Osteoblast (primary cell): ENCODE measurements around the gene LUC7L. TPM values are rescaled to one million over a fixed set of nuclear protein-coding genes. Genes with fewer than 3 reads are reported as not detected.
"Not testable (repeated sequence)": the region's sequence is repeated elsewhere in the genome, so short reads cannot be mapped to it uniquely, and the experiment has no call there.

Experiments used
- DNase-seq: peaks from one replicate; pipeline ENCODE4 v3.0.0; 2011; ENCODE audit warnings: low spot score, mixed read lengths; ENCODE audit not compliant: insufficient read length; ENCODE audit errors: missing footprints
- H2AFZ ChIP-seq: 2 replicates; pipeline ENCODE4 v1.6.0; 2011; ENCODE audit warnings: mild to moderate bottlenecking, low read length
- H3K27ac ChIP-seq: 2 replicates; pipeline ENCODE4 v1.5.1; 2011; ENCODE audit warnings: mild to moderate bottlenecking, low read depth, low read length, moderate library complexity
- H3K27me3 ChIP-seq: 2 replicates; pipeline ENCODE4 v1.6.0; 2012; ENCODE audit warnings: mild to moderate bottlenecking, control low read depth, inconsistent platforms, low read length, moderate library complexity; ENCODE audit not compliant: insufficient read depth
- H3K36me3 ChIP-seq: 2 replicates; pipeline ENCODE4 v1.5.1; 2011; ENCODE audit warnings: mild to moderate bottlenecking, low read length, control low read depth, moderate library complexity; ENCODE audit not compliant: insufficient read depth
- H3K4me1 ChIP-seq: 2 replicates; pipeline ENCODE4 v1.5.1; 2011; ENCODE audit warnings: mild to moderate bottlenecking, low read length, control low read depth, moderate library complexity; ENCODE audit not compliant: insufficient read depth
- H3K4me2 ChIP-seq: 2 replicates; pipeline ENCODE4 v1.6.0; 2011; ENCODE audit warnings: mild to moderate bottlenecking, low read length; ENCODE audit not compliant: insufficient read depth
- H3K4me3 ChIP-seq: fragments of 200-600 bp; sonication (generic); 3 replicates; pipeline ENCODE4 v1.5.1; 2012; ENCODE audit warnings: mild to moderate bottlenecking, low read length, inconsistent platforms; ENCODE audit not compliant: insufficient read depth
- H3K79me2 ChIP-seq: 2 replicates; pipeline ENCODE4 v1.6.0; 2012; ENCODE audit warnings: mild to moderate bottlenecking, low read length, control low read depth, inconsistent platforms; ENCODE audit not compliant: insufficient read depth
- H3K9me3 ChIP-seq: 2 replicates; pipeline ENCODE4 v1.5.1; 2011; ENCODE audit warnings: low read depth, low read length, control low read depth
- H4K20me1 ChIP-seq: 2 replicates; pipeline ENCODE4 v1.6.0; 2012; ENCODE audit warnings: mild to moderate bottlenecking, low read length, control low read depth; ENCODE audit not compliant: insufficient read depth
- total RNA-seq: library from RNA; depleted of rRNA; stranded (reverse); fragments of >200 nt; gene quantifications from 2 replicates; pipeline ENCODE4 v1.2.3, GENCODE V29; 2012
- TF ChIP-seq, protein P1 (sequence below): IDR thresholded peaks from 2 replicates; pipeline ENCODE4 v1.5.1; 2011; ENCODE audit warnings: mild to moderate bottlenecking, low read depth, low read length, moderate library complexity; ENCODE audit errors: extremely low read depth

LUC7L gene
- total RNA-seq, 1 donor, result 46.0 TPM

DNA sequence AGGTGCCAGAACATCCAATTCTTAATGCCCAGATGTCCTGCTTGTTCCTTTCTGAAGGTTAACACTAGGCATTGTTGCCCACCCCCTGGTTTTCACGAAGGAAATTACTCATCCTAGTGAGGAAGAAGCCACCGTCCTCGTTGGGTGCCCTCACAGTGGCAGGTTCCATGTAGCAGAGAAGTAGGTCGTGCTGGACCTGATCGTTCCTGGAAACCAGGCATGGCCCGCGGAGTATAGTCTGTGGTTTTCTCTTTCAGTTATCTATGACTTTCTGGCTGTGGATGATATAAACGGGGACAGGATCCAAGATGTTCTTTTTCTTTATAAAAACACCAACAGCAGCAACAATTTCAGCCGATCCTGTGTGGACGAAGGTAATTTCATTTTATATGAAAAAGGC is 30.0 kb upstream of the LUC7L start:
- H3K4me3 ChIP-seq, result no peak overlapping the region
- TF ChIP-seq, protein P1, sequence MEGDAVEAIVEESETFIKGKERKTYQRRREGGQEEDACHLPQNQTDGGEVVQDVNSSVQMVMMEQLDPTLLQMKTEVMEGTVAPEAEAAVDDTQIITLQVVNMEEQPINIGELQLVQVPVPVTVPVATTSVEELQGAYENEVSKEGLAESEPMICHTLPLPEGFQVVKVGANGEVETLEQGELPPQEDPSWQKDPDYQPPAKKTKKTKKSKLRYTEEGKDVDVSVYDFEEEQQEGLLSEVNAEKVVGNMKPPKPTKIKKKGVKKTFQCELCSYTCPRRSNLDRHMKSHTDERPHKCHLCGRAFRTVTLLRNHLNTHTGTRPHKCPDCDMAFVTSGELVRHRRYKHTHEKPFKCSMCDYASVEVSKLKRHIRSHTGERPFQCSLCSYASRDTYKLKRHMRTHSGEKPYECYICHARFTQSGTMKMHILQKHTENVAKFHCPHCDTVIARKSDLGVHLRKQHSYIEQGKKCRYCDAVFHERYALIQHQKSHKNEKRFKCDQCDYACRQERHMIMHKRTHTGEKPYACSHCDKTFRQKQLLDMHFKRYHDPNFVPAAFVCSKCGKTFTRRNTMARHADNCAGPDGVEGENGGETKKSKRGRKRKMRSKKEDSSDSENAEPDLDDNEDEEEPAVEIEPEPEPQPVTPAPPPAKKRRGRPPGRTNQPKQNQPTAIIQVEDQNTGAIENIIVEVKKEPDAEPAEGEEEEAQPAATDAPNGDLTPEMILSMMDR, result no peak
- H4K20me1 ChIP-seq, result no peaks in the 10 kb centered on the region
- H3K4me2 ChIP-seq, result no peak overlapping the region
- H3K27ac ChIP-seq, result no peak overlapping the region
- H3K27me3 ChIP-seq, result no peaks in the 10 kb centered on the region
- H3K9me3 ChIP-seq, result no peaks in the 10 kb centered on the region
- no peaks in the 10 kb centered on the region for H3K4me1 ChIP-seq
- H3K79me2 ChIP-seq, result no peaks in the 10 kb centered on the region
- DNase-seq, result peak; percentile 34
- H3K36me3 ChIP-seq, result peaks cover 14% of the 10 kb centered on the region
- no peak overlapping the region for H2AFZ ChIP-seq

DNA sequence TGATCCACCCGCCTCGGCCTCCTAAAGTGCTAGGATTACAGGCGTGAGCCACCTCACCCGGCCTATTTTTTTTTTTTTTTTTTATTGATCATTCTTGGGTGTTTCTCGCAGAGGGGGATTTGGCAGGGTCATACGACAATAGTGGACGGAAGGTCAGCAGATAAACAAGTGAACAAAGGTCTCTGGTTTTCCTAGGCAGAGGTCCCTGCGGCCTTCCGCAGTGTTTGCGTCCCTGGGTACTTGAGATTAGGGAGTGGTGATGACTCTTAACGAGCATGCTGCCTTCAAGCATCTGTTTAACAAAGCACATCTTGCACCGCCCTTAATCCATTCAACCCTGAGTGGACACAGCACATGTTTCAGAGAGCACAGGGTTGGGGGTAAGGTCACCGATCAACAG is 28.8 kb upstream of the LUC7L start:
- H3K27ac ChIP-seq, DNase-seq, H3K79me2 ChIP-seq, H4K20me1 ChIP-seq, H3K4me1 ChIP-seq, H3K9me3 ChIP-seq, H2AFZ ChIP-seq, H3K27me3 ChIP-seq, H3K4me2 ChIP-seq, H3K4me3 ChIP-seq: not testable (repeated sequence)
- H3K36me3 ChIP-seq, result peaks cover 17% of the 10 kb centered on the region

DNA sequence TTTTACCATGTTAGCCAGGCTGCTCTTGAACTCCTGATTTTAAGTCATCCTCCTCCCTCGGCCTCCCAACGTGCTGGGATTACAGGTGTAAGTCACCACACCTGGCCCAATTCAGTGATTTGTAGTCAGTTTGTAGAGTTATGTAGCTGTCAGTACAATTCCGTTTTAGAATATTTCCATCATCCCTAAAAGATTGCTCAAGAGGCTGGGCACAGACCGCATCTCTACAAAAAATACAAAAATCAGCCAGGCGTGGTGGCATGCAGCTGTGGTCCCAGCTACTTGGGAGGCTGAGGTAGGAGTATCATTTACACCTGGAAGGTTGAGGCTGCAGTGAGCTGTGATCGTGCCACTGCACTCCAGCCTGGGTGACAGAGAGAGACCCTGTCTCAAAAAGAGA is 25.9 kb upstream of the LUC7L start:
- DNase-seq, result no peak
- Histone ChIP-seq H3K4me1 (no peaks in the 10 kb centered on the region), H3K4me2 (no peak overlapping the region), H3K79me2 (no peaks in the 10 kb centered on the region), H4K20me1 (no peaks in the 10 kb centered on the region), H3K4me3 (no peak overlapping the region), H2AFZ (no peak overlapping the region), H3K27ac (no peak overlapping the region), H3K27me3 (no peaks in the 10 kb centered on the region), H3K9me3 (no peaks in the 10 kb centered on the region), H3K36me3 (peaks cover 21% of the 10 kb centered on the region)
- TF ChIP-seq, protein P1, result no peak

DNA sequence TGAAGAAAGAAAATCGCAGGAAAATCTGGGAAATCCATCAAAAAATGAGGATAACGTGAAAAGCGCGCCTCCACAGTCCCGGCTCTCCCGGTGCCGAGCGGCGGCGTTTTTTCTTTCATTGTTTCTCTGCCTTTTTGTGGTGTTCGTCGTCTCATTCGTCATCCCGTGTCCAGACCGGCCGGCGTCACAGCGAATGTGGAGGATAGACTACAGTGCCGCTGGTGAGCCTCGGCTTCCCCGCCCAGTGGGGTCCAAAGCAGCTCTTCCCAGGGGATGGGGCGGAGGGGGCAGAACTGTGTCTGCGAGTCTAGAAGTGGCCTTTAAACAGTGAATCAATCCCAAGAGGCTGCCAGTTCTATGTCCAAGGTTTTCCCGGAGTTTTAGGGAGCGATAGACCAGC is 25.2 kb upstream of the LUC7L start:
- Histone ChIP-seq H3K36me3 (peaks cover 21% of the 10 kb centered on the region), H3K4me1 (no peaks in the 10 kb centered on the region), H3K27me3 (no peaks in the 10 kb centered on the region), H3K27ac (no peak overlapping the region), H2AFZ (no peak overlapping the region), H3K9me3 (no peaks in the 10 kb centered on the region), H3K79me2 (no peaks in the 10 kb centered on the region), H4K20me1 (no peaks in the 10 kb centered on the region), H3K4me2 (no peak overlapping the region), H3K4me3 (no peak overlapping the region)
- TF ChIP-seq, protein P1, result no peak
- DNase-seq, result peak; percentile 36
